HEK293 (cell line): ENCODE results near the gene DNAJB2.

Source experiments
- BCL11A ChIP-seq: fragments of 450-650 bp; formaldehyde crosslinking; IDR thresholded peaks from 2 replicates; pipeline ENCODE4 v1.5.1; 2016; ENCODE audit warnings: low read depth, missing biosample characterization, missing genetic modification characterization
- BCL6B ChIP-seq: fragments of 450-650 bp; formaldehyde crosslinking; IDR thresholded peaks from 2 replicates; pipeline ENCODE4 v1.5.1; 2017; ENCODE audit warnings: missing biosample characterization, missing genetic modification characterization
- EGR2 ChIP-seq: fragments of 450-650 bp; formaldehyde crosslinking; IDR thresholded peaks from 2 replicates; pipeline ENCODE4 v1.5.1; 2016; ENCODE audit warnings: low read depth, missing biosample characterization, missing genetic modification characterization
- GFI1B ChIP-seq: fragments of 450-650 bp; formaldehyde crosslinking; IDR thresholded peaks from 2 replicates; pipeline ENCODE4 v1.5.1; 2016; ENCODE audit warnings: missing biosample characterization, missing genetic modification characterization
- GLIS1 ChIP-seq: fragments of 450-650 bp; formaldehyde crosslinking; IDR thresholded peaks from 2 replicates; pipeline ENCODE4 v1.5.1; 2016; ENCODE audit warnings: missing biosample characterization, missing genetic modification characterization
- KLF16 ChIP-seq: fragments of 450-650 bp; formaldehyde crosslinking; IDR thresholded peaks from 2 replicates; pipeline ENCODE4 v1.5.1; 2017; ENCODE audit warnings: missing biosample characterization, missing genetic modification characterization
- KLF8 ChIP-seq: fragments of 450-650 bp; formaldehyde crosslinking; IDR thresholded peaks from 2 replicates; pipeline ENCODE4 v1.5.1; 2016; ENCODE audit warnings: missing biosample characterization, missing genetic modification characterization
- MZF1 ChIP-seq: fragments of 450-650 bp; formaldehyde crosslinking; IDR thresholded peaks from 2 replicates; pipeline ENCODE4 v1.5.1; 2017; ENCODE audit warnings: missing biosample characterization, missing genetic modification characterization, borderline replicate concordance
- OSR2 ChIP-seq: fragments of 450-650 bp; formaldehyde crosslinking; IDR thresholded peaks from 2 replicates; pipeline ENCODE4 v1.5.1; 2016; ENCODE audit warnings: missing biosample characterization, missing genetic modification characterization
- PRDM2 ChIP-seq: fragments of 450-650 bp; formaldehyde crosslinking; IDR thresholded peaks from 2 replicates; pipeline ENCODE4 v1.5.1; 2016; ENCODE audit warnings: missing biosample characterization, missing genetic modification characterization, borderline replicate concordance
- SALL2 ChIP-seq: fragments of 450-650 bp; formaldehyde crosslinking; IDR thresholded peaks from 2 replicates; pipeline ENCODE4 v1.5.0; 2017; ENCODE audit warnings: missing biosample characterization, mild to moderate bottlenecking, missing genetic modification characterization, borderline replicate concordance
- WT1 ChIP-seq: fragments of 450-650 bp; formaldehyde crosslinking; IDR thresholded peaks from 2 replicates; pipeline ENCODE4 v1.5.1; 2016; ENCODE audit warnings: missing biosample characterization, missing genetic modification characterization
- YY1 ChIP-seq: fragments of 450-650 bp; formaldehyde crosslinking; IDR thresholded peaks from 2 replicates; pipeline ENCODE4 v1.5.1; 2018; ENCODE audit warnings: missing biosample characterization, missing genetic modification characterization
- YY2 ChIP-seq: fragments of 450-650 bp; formaldehyde crosslinking; IDR thresholded peaks from 2 replicates; pipeline ENCODE4 v1.5.1; 2016; ENCODE audit warnings: missing biosample characterization, missing genetic modification characterization
- ZNF112 ChIP-seq: fragments of 450-650 bp; formaldehyde crosslinking; IDR thresholded peaks from 2 replicates; pipeline ENCODE4 v1.5.0; 2017; ENCODE audit warnings: missing biosample characterization, missing genetic modification characterization
- ZNF138 ChIP-seq: fragments of 450-650 bp; formaldehyde crosslinking; IDR thresholded peaks from 2 replicates; pipeline ENCODE4 v1.5.1; 2016; ENCODE audit warnings: missing biosample characterization, missing genetic modification characterization, borderline replicate concordance
- ZNF146 ChIP-seq: fragments of 450-650 bp; formaldehyde crosslinking; IDR thresholded peaks from 2 replicates; pipeline ENCODE4 v1.5.1; 2016; ENCODE audit warnings: missing biosample characterization, missing genetic modification characterization
- ZNF148 ChIP-seq: fragments of 450-650 bp; formaldehyde crosslinking; IDR thresholded peaks from 2 replicates; pipeline ENCODE4 v1.5.0; 2017; ENCODE audit warnings: missing biosample characterization, missing genetic modification characterization, borderline replicate concordance
- ZNF174 ChIP-seq: fragments of 450-650 bp; formaldehyde crosslinking; IDR thresholded peaks from 2 replicates; pipeline ENCODE4 v1.5.0; 2017; ENCODE audit warnings: missing biosample characterization, mild to moderate bottlenecking, missing genetic modification characterization
- ZNF175 ChIP-seq: fragments of 450-650 bp; formaldehyde crosslinking; IDR thresholded peaks from 2 replicates; pipeline ENCODE4 v1.5.1; 2016; ENCODE audit warnings: missing biosample characterization, missing genetic modification characterization
- ZNF19 ChIP-seq: fragments of 450-650 bp; formaldehyde crosslinking; IDR thresholded peaks from 2 replicates; pipeline ENCODE4; 2016; ENCODE audit warnings: missing biosample characterization, missing genetic modification characterization, low read depth
- ZNF211 ChIP-seq: fragments of 450-650 bp; formaldehyde crosslinking; IDR thresholded peaks from 2 replicates; pipeline ENCODE4 v1.5.1; 2016; ENCODE audit warnings: low read depth, missing biosample characterization, missing genetic modification characterization
- ZNF248 ChIP-seq: fragments of 450-650 bp; formaldehyde crosslinking; IDR thresholded peaks from 2 replicates; pipeline ENCODE4 v1.5.1; 2017; ENCODE audit warnings: missing biosample characterization, missing genetic modification characterization
- ZNF324 ChIP-seq: fragments of 450-650 bp; formaldehyde crosslinking; IDR thresholded peaks from 2 replicates; pipeline ENCODE4 v1.5.1; 2016; ENCODE audit warnings: missing biosample characterization, missing genetic modification characterization
- ZNF354C ChIP-seq: fragments of 450-650 bp; formaldehyde crosslinking; IDR thresholded peaks from 2 replicates; pipeline ENCODE4 v1.5.1; 2016; ENCODE audit warnings: missing biosample characterization, missing genetic modification characterization, low read depth, borderline replicate concordance
- ZNF423 ChIP-seq: fragments of 450-650 bp; formaldehyde crosslinking; IDR thresholded peaks from 2 replicates; pipeline ENCODE4 v1.5.1; 2016; ENCODE audit warnings: missing biosample characterization, missing genetic modification characterization
- ZNF555 ChIP-seq: fragments of 450-650 bp; formaldehyde crosslinking; conservative IDR thresholded peaks from 2 replicates; pipeline ENCODE4 v1.5.1; 2017; ENCODE audit warnings: missing biosample characterization, mild to moderate bottlenecking, missing genetic modification characterization, inconsistent platforms
- ZNF560 ChIP-seq: fragments of 450-650 bp; formaldehyde crosslinking; IDR thresholded peaks from 2 replicates; pipeline ENCODE4 v1.5.1; 2017; ENCODE audit warnings: missing biosample characterization, missing genetic modification characterization, borderline replicate concordance
- ZNF585B ChIP-seq: fragments of 450-650 bp; formaldehyde crosslinking; IDR thresholded peaks from 2 replicates; pipeline ENCODE4 v1.5.1; 2016; ENCODE audit warnings: missing biosample characterization, missing genetic modification characterization
- ZNF707 ChIP-seq: fragments of 450-650 bp; formaldehyde crosslinking; IDR thresholded peaks from 2 replicates; pipeline ENCODE4 v1.5.1; 2016; ENCODE audit warnings: missing biosample characterization, missing genetic modification characterization
- ZNF76 ChIP-seq: fragments of 450-650 bp; formaldehyde crosslinking; IDR thresholded peaks from 2 replicates; pipeline ENCODE4; 2016; ENCODE audit warnings: low read depth, missing biosample characterization, missing genetic modification characterization, borderline replicate concordance
- ZNF776 ChIP-seq: fragments of 450-650 bp; formaldehyde crosslinking; IDR thresholded peaks from 2 replicates; pipeline ENCODE4 v1.5.0; 2017; ENCODE audit warnings: missing biosample characterization, missing genetic modification characterization, borderline replicate concordance

The DNAJB2 gene

GRCh38 chr2:219249203-219249980 is 29.8 kb upstream of the DNAJB2 start (continued):
- TF ChIP-seq ZNF211 (no peak), GLIS1 (tag by site-specific recombination) (peak; percentile 27; the same call in 1 of the 2 replicates), PRDM2 (no peak), MZF1 (tag by site-specific recombination) (no peak), ZNF324 (tag by site-specific recombination) (no peak), ZNF146 (tag by site-specific recombination) (no peak), ZNF354C (tag by site-specific recombination) (no peak), ZNF707 (tag by site-specific recombination) (no peak), ZNF174 (tag by site-specific recombination) (no peak), ZNF19 (tag by site-specific recombination) (no peak), ZNF148 (no peak), WT1 (tag by site-specific recombination) (0 out of 2 replicates have a peak, but pooled peaks have one; percentile 18), ZNF776 (tag by site-specific recombination) (no peak), YY1 (no peak), ZNF560 (tag by site-specific recombination) (no peak), SALL2 (tag by site-specific recombination) (no peak), OSR2 (tag by site-specific recombination) (peak; percentile 64), BCL11A (tag by site-specific recombination) (no peak), ZNF585B (tag by site-specific recombination) (no peak), KLF8 (tag by site-specific recombination) (no peak), ZNF175 (tag by site-specific recombination) (no peak), YY2 (tag by site-specific recombination) (no peak), ZNF248 (tag by site-specific recombination) (no peak), ZNF112 (tag by site-specific recombination) (no peak), ZNF423 (tag by site-specific recombination) (no peak), ZNF555 (tag by site-specific recombination) (no peak), BCL6B (tag by site-specific recombination) (no peak), ZNF138 (tag by site-specific recombination) (no peak), EGR2 (no peak), KLF16 (tag by site-specific recombination) (no peak), GFI1B (no peak), ZNF76 (tag by site-specific recombination) (peak; percentile 38; the same call in 1 of the 2 replicates)
